H1 (cell line): ENCODE measurements around the gene AP2B1. TPM values are rescaled to one million over a fixed set of nuclear protein-coding genes. Genes with fewer than 3 reads are reported as not detected.

ENCODE experiments used
- CHD1 ChIP-seq: IDR thresholded peaks from 2 replicates; pipeline ENCODE4 v1.6.1; 2012; ENCODE audit warnings: low read depth, low read length, improper control_type of control experiment
- CHD7 ChIP-seq: fragments of 300-600 bp; sonication (generic); IDR thresholded peaks from 2 replicates; pipeline ENCODE4 v1.7.1; 2012; ENCODE audit warnings: low read length, moderate library complexity, mild to moderate bottlenecking, inconsistent platforms; ENCODE audit not compliant: insufficient replicate concordance
- CREB1 ChIP-seq: IDR thresholded peaks from 2 replicates; pipeline ENCODE4 v1.6.1; 2012; ENCODE audit warnings: inconsistent platforms
- polyA plus RNA-seq, 7 experiments: library from polyadenylated mRNA; depleted of rRNA in 3 of 7; stranded (reverse) in 5 of 7; unstranded in 2 of 7; fragments of >200 nt in 5 of 7; fragments of 200-250 nt in 2 of 7; gene quantifications; 1 replicate in 5 of 7; 2 replicates in 1 of 7; 4 replicates in 1 of 7; pipeline versions ENCODE4 v1.2.1 to v1.2.3, GENCODE V29; 2011 to 2013; ENCODE audit warnings: missing spikeins in 2 of 7, mixed read lengths in 2 of 7
- total RNA-seq: library from RNA; stranded (reverse); fragmentation: NEBNext Ultra II Directional; extraction: Animal tissue kit (Norgen Biotek cat#: 25700); gene quantifications from 2 replicates; pipeline ENCODE4 v1.2.1, GENCODE V29; 2021

The AP2B1 gene
- total and polyA plus RNA-seq, 2 of the 8 experiments (the other 6 are each of a cell fraction or from before 2014, with no cell fraction given): 95.5 to 199 TPM

GRCh38 chr17:35559495-35560210 is 27.5 kb upstream of the AP2B1 start (continued):
- TF ChIP-seq CHD7 (no peak), CREB1 (no peak), CHD1 (no peak)
